Left hindlimb (tissue), 1 donor: ENCODE measurements around the gene MYO1H.
A peak's percentile ranks its signal among the peaks of the same experiment; 100 is the strongest.
"Not testable (repeated sequence)": the region's sequence is repeated elsewhere in the genome, so short reads cannot be mapped to it uniquely, and the experiment has no call there.

Source experiments
- DNase-seq: peaks from one replicate; pipeline ENCODE4 v3.0.0-alpha.2; 2018

The MYO1H gene

DNA sequence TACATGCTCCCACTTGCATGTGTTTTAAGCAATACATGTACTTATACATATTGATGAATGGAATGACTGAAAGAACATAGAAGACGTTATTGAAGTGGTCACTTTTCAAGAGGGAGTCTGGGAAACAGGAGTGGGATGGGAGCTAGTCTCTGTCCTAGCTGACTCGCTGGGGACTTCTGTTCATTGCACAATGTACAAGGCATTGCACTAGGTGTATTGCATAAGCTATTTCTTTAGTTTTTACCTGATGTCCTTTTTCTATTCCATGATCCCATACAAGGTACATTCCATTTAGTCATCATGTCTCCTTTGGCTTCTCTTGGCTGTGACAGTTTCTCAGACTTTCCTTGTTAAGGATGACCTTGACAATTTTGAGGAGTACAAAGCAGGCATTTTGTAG lies 4.0 kb upstream of the MYO1H start:
- DNase-seq = no peak

DNA sequence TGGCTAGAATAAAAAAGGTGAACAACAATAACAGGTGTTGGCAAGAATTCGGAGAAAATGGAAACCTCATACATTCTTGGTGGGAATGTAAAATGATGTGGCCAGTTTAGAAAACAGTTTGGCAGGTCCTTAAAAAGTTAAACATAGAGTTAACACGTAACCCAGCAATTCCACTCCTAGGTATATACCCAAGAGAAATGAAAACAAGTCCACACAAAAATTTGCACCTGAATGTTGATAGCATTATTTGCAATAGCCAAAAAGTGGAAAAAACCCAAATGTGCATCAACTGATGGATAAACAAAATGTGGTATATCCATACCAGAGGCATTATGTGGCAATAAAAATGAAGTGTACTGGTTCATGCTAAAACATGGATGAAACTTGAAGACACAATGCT lies 2.3 kb upstream of the MYO1H start:
- no peak for DNase-seq

DNA sequence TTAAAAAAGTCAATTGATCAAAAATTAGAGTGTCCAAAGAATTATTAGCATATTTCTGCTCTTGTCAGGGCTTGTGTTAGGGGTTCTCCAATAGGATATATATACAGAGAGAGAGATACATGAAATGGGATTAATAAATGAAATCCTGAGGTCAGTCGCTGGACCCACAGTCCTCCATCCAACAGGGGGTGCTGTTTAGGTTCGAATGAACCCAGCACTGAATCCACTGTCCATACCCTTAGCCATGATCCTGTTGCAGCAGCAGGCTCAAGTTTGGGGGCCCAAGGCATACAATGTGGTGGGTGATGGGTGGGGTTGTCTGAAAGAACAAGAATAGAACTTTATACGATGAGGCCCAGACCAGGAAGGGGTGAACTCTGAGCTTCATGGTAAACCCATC lies 780 bp upstream of the MYO1H start:
- DNase-seq = no peak

DNA sequence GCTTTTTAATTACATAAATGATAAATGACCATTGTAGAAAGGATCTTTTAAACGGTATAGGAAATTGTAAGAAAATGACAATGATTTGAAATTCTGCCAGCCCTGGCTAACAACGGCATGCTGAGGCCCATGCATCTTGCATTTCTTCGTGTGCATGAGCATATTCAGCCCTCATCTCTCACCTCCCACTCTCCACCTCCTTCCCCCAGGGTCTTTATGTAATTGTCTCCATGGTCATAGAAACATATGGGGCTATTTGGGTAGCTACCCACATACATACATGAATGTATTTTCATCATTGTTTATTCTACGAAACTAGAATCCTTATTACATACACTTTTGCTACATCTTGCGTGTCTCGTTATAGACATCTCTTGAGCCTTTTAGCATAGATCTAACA lies 4.5 kb downstream of the MYO1H start:
- DNase-seq = no peak

DNA sequence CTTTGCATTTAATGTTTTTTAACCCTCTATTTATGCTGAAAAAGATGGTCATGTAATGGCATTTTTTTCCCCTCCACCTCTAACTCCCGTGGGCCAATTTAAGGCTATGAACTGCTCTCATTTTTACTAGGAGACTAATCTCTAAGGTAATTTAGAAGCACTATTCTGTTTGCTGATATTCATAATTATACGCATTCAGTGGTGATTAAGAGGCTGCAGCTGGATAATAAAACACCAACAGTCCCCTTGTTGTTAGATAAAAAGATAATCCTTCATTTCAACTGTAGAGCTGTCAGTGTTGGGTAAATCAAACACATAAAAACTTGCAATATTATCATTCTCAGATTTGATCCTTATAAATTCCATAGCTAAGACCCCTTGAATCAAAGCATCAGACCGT lies 8.9 kb downstream of the MYO1H start:
- DNase-seq = no peak

DNA sequence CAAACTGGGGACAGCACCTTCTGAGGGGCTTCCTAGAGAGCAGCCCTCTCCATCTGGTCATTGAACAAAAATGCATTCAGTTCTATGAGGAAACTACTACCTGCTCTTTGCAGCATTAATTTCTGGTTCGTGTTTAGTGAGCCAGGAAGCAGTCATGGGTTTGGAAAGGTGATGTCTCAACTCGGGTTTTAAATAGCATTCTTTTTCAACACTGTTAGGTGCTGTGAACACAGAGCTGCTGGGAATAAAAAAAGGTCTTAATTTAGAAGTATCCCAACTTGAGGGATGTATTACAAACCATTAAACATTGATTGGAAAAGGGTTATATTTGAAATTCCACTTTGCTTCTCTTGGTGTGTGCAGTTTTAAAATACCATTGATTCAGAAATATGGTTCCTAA lies 9.3 kb downstream of the MYO1H start:
- no peak for DNase-seq

DNA sequence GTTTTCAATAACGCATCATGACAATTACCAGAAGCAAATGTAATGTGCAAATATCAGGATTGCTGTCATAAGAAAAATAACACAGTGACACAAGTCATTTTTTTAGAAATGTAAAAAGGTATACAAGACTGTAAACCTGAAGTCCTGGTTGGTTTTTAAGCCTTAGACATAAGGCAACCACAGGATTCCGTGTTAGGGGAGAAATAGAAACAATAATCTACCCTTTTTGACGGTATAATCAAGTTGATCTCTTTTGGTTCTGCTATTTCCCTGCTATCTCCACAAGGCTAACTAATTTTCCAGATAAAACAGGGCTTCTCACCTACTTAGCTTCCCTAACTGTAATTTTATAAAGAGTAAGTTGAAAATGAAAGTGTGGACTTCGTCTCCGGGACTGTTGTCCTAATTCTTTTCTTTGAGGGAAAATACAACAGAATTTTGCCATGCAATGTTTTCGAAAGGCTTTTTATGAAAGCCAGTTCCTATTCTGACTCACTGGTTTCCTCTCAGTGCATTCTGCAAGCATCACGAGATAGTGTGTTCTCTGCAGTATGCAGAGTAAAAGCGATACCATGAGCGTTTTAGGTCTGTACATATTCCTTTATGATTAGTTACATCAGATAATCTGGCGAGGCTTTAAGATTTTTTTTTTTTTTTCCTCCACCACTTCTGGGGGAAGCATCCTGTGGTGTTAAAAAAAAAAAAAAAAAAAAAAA lies 10.6 kb downstream of the MYO1H start:
- no peak for DNase-seq

DNA sequence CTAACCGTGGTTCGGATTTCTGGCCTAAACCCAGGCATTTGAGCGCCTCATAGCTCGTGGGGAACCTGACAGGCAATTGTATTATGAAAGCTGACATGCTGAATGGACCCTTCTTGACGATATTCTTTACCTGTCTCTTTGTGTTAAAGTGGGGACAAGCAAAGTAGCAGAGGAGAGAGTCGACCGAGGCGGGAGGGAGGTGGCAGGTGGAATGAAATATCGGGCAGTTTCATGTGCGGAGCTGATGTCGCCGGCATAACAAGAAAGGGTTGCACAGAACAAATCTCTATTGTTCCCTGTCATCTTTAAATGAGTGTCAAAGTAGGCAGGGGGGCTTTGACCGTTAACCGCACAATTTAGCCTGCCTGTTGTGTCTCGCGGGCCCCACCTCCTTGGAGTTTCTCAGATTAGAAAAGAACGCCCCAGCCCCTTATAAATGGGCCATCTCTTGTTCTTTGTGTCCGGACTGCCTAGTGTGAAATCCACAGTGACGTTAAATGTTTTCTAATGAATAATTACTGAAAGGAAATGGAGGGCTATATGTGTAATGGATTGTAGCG lies 11.5 kb downstream of the MYO1H start:
- DNase-seq = no peak

DNA sequence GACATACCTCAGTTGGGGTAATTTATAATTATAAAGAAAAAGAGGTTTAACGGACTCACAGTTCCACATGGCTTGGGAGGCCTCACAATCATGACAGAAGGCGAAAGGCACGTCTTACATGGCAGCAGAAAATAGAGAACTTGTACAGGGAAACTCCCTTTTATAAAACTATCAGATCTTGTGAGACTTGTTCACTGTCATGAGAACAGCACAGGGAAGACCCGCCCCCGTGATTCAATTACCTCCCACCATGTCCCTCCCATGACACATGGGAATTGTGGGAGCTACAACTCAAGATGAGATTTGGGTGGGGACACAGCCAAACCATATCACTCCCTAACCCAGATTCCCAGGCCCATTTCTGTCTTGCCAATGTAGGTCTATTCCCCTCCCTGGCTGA lies 22.1 kb downstream of the MYO1H start:
- DNase-seq = no peak

DNA sequence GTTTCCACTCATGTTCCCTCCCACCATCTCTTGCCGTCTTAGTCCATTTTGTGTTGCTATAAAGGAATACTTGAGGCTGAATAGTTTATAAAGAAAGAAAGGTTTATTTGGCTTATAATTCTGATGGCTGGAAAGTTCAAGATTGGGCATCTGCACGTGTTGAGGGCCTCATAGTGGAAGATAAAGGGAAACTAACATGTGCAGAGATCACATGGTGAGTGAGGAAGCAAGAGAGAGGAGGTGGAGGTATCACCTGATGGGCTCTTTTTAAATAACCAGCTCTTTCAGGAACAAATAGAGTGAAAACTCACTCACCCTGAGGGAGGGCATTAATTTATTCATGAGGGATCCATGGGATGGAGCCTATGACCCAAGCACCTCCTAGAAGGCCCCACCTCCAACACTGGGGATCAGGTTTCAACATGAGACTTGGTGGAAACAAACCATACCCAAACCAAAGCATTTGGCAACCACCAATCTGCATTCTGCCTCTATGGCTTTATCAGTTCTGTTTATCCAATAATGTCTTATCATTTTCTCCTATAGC lies 29.5 kb downstream of the MYO1H start:
- no peak for DNase-seq

DNA sequence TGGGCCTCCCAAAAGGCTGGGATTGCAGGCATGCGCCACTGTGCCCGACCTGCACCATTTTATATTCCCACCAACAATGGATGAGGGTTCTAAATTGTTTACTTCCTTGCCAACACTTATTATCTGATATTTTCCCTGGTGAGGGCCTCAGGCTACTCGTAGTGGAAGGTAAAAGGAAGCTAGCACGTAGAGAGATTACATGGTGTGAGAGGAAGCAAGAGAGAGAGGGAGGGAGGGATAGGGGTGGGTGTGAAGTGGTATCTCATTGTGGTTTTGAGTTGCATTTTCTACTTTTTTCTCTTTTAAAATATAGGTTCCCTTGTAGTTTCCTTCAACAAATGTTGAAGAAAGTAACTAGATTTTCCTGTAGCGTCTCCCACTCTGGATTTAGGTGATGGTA lies 30.9 kb downstream of the MYO1H start:
- DNase-seq = no peak

DNA sequence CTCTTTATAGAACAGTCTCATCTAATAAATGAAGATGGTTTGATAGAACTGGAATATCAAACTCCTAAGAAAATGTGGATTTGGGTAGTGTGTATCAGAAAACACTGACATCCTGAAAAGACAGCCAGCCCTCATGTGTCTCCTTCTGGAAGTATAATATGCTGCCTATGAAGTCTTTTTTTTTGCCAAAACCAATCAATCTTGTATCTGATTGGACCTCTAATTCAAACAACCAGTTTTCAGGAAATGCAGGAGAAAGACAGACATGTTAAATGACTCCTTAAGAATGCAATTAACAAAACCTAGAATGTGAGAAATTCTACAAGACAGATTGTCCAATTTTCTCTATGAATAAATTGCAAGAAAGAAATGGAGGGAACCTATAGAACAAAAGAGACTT lies 34.3 kb downstream of the MYO1H start:
- no peak for DNase-seq

DNA sequence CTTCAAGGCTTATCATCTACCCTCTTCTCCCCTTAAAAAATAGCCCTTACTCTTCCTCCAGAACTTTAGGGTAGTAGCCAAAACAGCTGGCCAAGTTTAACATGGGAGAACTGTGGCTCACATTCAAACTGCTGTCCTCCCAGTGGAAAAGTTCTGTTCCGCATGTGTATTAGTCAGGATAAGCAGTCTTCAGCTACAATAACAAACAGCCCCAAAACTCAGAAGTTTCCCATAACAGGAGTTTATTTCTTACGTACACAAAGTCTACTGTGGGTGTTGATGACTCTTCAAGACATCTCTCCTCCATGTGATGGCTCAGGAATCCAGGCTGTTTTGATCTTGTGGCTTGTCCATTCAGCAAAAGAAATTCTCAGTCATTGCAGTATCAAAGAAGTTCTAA lies 35.5 kb downstream of the MYO1H start:
- DNase-seq = no peak

DNA sequence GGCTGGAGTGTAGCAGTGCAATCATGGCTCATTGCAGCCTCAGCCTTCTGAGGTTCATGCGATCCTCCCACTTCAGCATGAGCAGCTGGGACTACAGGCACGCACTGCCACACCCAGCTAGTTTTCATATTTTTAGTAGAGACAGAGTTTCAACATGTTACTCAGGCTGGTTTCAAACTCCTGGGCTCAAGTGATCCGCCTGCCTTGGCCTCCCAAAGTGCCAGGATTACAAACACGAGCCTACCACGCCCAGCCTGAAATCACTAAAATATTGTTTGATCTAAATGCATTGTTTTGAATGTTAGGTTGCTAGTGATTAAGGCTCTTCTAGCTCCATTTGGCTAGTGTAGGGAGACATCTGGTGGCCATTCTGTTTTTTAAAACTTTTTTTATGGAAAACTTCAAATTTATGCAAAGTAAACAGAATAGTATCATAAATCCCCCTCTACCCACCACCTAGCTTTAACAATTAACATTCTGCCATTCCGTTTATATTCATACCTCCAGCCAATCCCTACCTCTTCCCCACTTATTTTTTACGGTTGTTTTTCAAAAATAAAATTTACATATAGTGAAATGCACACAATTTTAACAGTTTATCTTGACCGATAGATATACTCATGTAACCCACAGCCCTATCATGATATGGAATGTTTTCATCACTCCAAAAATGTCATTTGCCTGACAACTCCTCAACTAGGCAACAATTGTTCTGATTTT lies 37.8 kb downstream of the MYO1H start:
- no peak for DNase-seq

DNA sequence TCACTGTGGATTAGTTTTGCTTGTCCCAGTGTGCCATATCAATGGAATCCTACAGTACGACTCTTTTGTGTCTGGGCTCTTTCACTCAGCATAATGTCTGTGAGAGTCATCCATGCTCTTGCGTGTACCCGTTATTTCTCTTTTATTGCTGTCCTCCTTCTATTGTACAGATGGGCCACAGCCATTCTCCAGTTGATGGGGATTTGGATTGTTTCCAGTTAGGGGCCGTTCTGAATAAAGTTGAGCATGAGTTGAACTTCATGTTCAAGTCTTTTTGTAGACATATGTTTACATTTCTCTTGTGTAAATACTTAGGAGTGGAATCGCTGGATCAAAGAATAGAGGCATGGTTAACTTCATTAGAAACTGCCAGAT lies 38.3 kb downstream of the MYO1H start:
- DNase-seq = no peak

DNA sequence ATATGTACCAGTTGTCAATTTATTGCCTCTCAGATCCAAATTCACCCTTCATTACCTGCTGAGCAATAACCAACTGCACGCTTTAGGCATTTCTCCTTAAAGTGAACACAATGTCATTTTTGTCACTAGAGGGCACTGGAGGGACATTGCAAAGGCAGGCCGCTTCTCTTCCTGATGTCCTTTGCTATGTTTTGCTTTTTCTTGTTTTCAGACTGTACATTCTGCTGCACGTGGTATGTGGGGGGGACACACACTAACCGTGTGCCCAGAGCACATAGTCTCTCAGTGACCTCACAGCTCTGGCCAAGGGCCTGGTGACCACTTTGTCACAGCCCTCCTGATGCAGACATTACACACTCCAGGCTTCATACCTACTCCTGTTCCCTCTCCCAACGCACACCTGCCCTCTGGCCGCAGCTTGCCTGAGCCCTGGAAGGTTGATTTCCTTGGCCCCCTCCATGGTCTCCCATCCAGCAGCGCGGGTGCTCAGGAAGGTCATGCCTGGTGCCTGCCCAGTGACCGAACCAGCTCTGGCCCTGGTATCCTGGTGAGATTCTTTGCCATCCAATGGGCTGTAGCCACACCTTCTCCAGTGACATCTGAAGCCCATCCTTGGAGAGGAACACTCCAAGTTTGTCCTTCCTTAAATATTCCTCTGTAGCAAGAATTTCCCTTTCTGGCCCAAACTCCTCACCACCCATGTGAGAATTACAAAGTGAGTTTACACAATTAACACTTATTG lies 39.9 kb downstream of the MYO1H start:
- DNase-seq = no peak

DNA sequence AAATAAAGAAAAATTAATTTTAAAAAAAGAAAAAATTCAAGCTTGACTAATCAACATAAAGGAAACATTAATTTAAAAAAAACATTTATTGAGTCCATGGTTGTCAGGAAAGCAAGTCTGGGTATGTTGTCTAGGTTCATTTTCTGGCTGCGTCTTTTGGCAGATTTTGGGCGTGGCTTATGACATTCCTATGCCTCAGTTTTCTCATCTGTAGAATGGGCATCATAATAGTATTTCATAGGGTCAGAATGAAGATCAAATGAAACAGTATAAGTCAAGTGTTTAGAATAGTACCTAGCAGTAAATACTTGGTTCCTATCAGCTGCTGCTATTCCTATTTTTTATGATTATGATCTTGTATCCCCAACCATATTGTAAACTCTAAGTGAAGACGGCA lies 40.5 kb downstream of the MYO1H start:
- DNase-seq = no peak

DNA sequence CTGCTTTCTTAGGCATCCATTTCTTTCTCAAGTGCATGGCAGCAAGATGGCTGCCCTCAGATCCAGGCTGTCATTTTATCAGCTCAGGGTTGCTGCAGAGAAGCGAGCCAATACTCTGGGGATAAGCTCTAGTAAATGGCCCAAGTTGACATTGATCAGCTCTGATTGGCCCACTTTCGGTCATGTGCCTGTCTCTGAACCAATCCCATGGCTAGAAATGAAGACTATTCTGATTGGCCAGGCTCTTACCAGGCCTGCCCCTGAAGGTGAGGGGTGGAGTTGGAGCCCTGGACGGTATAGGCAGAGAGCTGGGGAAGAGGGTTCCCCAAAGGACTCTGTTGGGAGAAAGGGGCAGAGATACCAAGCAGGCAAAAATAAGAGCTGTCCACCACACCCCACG lies 41.4 kb downstream of the MYO1H start:
- DNase-seq = no peak

DNA sequence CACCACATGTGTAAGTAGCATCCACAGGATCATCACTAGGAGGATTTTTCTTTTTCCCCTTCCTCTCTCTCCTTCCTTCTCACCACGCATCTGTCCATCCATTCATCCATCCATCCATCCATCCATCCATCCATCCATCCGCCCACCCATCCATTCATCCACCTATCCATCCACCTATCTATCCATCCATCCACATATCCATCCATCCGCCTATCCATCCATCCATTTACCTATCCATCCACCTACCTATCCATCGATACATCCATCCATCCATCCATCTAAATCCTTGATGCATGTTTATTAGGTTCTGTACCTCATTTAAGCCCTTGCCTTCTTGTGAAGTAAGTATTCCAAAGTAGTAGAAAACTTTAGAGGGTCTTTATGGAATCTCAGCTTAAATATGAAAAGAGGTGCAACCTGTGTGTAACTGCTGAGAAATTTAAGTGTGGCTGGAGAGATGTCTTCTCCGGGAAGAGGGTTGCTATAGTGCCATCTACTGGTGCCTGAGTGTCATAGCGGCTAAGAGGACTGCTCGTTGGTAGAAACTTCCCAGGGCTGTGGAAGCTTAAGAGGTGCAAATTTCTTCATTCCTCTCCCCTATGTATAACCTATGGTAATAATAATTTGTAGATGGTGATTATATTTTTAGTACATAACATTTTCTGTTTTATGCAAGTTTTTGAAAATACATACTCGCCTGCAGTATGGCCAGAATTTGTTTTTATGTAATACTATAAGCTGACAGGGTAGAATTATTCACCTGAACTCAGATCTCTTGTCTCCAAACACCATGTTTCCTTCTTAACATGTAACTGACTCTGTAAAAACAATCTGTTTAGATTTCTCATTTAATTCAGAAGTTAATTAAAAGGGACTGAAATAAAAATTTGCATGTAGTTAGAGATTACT lies 46.0 kb downstream of the MYO1H start:
- DNase-seq = peak; percentile 33

DNA sequence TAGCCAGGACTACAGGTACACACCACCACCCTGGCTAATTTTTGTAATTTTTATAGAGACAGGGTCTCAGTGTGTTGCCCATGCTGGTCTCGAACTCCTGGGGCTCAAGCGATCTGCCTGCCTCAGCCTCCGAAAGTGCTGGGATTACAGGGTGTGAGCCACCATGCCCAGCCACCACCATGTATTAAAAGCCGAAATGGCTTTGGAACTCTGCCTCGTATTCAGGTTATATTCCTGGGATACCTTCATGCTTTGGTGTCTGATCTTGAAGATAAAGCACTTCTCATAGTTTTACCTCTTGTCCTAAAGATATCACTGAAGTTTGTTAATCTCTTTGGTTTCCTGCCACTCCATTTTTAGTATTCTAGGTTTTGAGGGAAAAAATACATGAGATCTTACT lies 47.2 kb downstream of the MYO1H start:
- no peak for DNase-seq

DNA sequence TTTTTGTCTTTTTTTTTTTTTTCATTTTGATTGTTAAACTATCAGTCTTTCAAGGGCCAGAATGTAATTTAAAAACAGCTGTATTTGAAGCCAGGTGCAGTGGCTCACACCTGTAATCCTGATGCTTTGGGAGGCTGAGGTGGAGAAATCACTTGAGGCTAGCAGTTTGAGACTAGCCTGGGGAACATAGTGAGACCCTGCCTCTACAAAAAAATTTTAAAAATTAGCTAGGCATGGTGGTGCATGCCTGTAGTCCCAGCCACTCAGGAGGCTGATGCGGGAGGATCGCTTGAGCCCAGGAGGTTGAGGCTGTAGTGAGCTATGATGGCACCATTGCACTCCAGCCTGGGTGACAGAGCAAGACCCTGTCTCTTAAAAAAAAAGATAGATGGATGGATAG lies 57.1 kb downstream of the MYO1H start:
- not testable (repeated sequence) for DNase-seq

DNA sequence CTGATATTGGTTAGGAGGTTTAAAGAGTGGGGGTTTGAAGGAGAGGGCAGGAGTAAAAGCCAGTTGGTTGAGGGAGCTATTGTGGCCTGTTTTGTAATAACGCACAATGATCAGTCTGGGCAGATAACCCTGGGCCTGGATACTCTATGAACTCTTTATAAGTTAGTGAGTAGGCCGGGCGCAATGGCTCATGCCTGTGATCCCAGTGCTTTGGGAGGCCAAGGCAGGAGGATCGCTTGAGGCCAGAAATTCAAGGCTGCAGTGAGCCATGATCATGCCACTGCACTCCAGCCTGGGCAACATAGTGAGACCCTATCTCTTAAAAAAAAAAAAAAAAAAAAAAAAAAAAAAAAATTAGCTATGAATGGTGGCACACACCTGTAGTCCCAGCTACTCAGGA lies 58.4 kb downstream of the MYO1H start:
- not testable (repeated sequence) for DNase-seq
